ENCODE data around the gene BCO2.

Gene BCO2

DNA sequence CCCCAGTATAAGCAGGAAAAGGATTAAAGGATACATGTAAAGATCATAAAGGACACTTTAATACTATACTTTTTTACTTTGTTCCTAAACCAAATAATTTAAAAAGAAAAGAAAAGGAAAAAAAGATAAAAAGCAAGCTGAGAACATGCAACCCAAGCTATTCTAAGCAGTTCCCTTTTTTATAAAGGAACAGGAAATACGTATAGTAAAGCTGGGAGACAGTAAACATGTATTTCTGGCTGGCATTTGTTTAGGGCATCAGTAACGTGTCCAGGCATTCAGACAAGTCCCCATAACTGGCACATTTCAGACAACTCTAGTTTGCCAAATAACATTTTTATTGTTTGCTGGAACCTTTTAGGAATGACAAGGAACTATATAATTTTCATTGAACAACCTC, 24.9 kb downstream of the BCO2 start:
- no peak for DNase-seq (ENCODE audit: low read depth)
- TF ChIP-seq, protein P1, sequence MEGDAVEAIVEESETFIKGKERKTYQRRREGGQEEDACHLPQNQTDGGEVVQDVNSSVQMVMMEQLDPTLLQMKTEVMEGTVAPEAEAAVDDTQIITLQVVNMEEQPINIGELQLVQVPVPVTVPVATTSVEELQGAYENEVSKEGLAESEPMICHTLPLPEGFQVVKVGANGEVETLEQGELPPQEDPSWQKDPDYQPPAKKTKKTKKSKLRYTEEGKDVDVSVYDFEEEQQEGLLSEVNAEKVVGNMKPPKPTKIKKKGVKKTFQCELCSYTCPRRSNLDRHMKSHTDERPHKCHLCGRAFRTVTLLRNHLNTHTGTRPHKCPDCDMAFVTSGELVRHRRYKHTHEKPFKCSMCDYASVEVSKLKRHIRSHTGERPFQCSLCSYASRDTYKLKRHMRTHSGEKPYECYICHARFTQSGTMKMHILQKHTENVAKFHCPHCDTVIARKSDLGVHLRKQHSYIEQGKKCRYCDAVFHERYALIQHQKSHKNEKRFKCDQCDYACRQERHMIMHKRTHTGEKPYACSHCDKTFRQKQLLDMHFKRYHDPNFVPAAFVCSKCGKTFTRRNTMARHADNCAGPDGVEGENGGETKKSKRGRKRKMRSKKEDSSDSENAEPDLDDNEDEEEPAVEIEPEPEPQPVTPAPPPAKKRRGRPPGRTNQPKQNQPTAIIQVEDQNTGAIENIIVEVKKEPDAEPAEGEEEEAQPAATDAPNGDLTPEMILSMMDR (IDR thresholded peaks at IDR 0.05; ENCODE audit: low read length, missing control alignments) = no peak
- H3K4me3 ChIP-seq (replicated peaks; ENCODE audit: low read depth, low read length) = no peak overlapping the region

DNA sequence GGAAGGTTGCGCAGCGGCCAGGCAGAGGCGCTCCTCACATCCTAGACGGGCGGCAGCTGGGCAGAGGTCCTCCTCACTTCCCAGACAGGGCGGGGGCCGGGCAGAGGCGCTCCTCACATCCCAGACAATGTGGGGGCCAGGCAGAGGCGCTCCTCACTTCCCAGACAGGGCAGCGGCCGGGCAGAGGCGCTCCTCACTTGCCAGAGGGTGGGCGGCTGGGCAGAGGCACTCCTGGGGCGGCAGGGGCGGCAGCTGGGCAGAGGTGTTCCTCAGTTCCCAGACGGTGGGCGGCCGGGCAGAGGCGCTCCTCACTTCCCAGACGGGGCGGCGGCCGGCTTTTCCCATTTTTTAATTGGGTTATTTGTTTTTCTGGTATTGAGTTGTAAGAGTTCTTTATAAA, 30.8 kb downstream of the BCO2 start:
- no peak overlapping the region for H3K4me3 ChIP-seq (replicated peaks; ENCODE audit: low read depth, low read length)
- no peak for DNase-seq (ENCODE audit: low read depth)
- TF ChIP-seq, protein P1 (IDR thresholded peaks at IDR 0.05; ENCODE audit: low read length, missing control alignments) = no peak

DNA sequence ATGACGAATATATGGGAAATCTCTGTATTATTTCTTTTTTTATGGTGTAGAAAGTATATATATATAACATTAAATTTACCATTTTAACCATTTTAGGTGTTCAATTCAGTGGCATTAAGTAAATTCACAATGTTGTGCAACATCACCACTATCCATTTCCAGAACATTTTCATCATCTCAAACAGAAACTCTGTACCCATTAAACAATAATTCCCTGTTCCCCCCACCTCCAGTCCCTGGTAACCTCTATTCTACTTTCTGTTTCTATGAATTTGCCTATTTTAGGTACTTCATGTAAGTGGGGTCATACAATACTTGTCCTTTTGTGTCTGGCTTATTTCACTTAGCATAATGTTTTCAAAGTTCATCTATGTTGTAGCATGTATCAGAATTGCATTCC, 35.6 kb downstream of the BCO2 start:
- DNase-seq (ENCODE audit: low read depth) = no peak
- TF ChIP-seq, protein P1 (IDR thresholded peaks at IDR 0.05; ENCODE audit: low read length, missing control alignments) = no peak
- no peak overlapping the region for H3K4me3 ChIP-seq (replicated peaks; ENCODE audit: low read depth, low read length)

DNA sequence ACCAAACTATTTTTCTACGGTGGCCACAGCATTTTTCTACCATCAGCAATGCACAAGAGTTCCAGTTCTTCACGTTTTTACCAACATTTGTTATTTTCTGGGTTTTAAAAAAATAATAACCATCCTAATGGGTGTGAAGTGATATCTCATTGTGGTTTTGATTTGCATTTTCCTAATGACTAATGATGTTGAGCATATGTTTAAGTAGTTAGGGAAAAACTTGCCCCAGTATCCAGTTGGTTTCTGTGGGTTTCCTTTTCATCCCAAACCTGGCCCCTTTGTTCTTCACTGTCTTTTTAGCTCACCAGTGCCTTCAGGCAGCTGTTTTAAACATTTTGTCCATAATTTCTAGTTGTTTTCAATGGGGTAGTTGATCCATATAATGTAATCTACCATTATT, 36.2 kb downstream of the BCO2 start:
- no peak overlapping the region for H3K4me3 ChIP-seq (replicated peaks; ENCODE audit: low read depth, low read length)
- TF ChIP-seq, protein P1 (IDR thresholded peaks at IDR 0.05; ENCODE audit: low read length, missing control alignments) = no peak
- no peak for DNase-seq (ENCODE audit: low read depth)

DNA sequence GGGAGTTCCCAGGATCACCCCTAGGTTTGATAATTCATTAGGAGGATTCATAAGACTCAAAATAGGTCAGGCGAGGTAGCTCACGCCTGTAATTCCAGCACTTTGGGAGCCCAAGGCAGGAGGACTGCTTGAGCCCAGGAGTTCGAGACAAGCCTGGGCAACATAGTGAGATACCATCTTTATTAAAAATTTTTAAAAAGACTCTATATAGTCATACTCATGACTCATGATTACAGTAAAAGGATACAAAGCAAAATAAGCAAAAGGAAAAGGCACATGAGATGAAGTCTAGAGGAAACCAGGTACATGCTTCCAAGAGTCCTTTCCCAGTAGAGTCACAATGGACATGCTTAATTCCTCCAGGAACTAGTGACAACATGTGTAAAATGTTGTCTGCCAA, 37.0 kb downstream of the BCO2 start:
- H3K4me3 ChIP-seq (replicated peaks; ENCODE audit: low read depth, low read length) = no peak overlapping the region
- TF ChIP-seq, protein P1 (IDR thresholded peaks at IDR 0.05; ENCODE audit: low read length, missing control alignments) = no peak
- no peak for DNase-seq (ENCODE audit: low read depth)

DNA sequence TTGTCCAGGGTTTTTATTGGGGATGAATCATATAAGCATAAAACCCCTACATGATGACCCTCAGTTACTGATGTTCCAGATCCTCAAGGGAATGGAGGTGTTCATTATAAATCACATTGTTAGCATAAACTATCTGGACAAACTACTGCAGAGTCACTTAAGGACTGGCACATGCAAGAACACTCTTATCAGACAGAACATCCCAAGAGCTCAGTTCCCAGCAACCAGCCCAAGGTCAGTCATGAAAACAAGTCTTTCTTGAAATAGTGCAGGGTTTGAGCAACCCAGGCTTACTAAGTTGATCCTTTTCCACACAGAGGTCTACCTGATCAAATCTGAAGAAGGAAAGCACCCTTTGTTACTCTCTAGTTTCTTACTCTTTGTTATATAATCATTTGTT, 37.4 kb downstream of the BCO2 start:
- TF ChIP-seq, protein P1 (IDR thresholded peaks at IDR 0.05; ENCODE audit: low read length, missing control alignments) = no peak
- peak; percentile 31 for DNase-seq (ENCODE audit: low read depth)
- H3K4me3 ChIP-seq (replicated peaks; ENCODE audit: low read depth, low read length) = no peak overlapping the region

DNA sequence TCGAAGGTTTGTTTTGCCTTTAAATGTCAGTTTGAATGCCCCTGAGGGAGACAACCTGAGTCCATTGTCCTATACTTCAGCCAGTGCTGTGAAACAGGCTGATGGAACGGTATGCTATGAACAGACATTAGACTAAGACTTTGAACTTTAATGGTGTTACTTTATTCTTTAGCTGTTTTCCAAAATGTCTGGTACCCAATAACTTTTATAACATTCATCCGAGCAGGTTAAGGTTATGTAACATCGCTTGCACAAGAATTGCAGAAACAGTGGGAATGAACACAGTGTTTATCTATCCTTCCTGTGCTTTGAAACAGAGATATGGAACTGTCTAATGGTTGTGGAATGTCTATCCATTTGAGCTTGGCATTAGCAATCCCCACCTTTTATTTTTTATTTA, 38.4 kb downstream of the BCO2 start:
- DNase-seq (ENCODE audit: low read depth) = peak; percentile 57
- H3K4me3 ChIP-seq (replicated peaks; ENCODE audit: low read depth, low read length) = no peak overlapping the region
- TF ChIP-seq, protein P1 (IDR thresholded peaks at IDR 0.05; ENCODE audit: low read length, missing control alignments) = no peak
